HG03354 (cell line): ENCODE measurements around the gene ACTR2.
"Not testable (repeated sequence)": the region's sequence is repeated elsewhere in the genome, so short reads cannot be mapped to it uniquely, and the experiment has no call there.

Source experiments
- ATAC-seq: cut with Tn5 transposase; IDR thresholded peaks from one replicate; pipeline ENCODE4 v1.9.1; 2021; ENCODE audit warnings: mild to moderate bottlenecking; ENCODE audit not compliant: unreplicated experiment, poor library complexity, severe bottlenecking

Gene ACTR2

DNA sequence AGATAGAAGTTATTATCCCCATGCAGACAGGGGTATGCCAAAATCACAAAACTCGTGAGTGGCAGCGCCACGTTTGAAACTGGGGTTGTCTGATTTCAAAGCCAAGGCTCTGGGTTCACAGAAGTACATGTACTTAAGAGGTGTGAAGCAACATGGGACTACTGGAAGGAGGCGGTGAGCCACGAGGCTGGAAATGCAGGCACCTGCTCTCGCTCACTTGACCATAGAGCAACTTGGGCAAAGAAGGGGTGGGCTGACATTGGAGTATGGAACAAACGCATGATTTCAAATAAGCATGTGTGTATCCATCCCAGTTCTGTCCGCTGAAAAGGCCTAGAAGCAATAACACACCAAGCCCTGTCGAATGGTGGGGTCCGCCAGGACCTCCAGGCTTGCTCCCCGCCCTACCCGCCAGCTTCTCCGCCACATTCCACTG, 593 bp upstream of the ACTR2 start:
- ATAC-seq: peak; percentile 25

DNA sequence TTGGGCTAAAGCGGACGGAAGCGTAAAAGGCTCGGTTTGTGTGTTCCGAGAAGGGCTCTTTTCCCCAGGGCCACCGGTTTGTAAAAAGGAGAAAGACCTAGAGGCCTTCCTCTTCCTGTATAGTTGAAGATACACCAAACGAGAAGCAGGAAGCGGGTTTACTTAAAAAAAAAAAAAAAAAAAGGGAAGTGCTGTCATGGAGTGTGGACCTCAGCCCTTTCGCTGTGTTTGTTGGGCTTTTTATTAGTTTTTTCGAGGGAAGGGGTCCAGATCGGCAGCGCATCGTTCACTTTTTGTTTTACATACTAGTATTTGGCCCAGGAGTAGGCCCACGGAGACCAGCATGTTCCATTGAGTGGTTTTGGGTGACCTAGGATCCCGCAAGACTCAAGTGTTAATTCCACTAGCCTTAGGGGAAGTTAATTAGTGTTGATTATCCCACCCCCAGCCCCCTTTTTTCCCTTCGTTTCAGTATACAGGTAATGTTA, 676 bp downstream of the ACTR2 start:
- peak; percentile 51 for ATAC-seq

DNA sequence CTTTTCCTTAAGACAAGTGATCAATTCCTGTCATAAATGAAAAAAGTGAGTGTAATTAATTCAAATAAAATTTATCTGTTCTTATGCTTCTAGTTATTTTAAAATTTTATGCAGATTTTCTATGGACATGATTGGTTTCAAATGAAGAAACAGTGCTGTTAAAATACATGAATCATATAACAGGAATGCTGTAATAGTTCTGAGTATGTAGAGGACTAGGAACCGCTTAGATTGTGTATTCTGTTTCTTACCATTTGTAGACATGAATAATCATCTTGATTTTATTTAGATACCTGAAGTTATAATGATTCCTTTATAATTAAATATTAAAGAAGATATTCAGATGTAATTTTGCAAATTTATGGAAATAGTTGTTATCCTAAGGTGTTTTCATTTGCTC, 3.5 kb downstream of the ACTR2 start:
- no peak for ATAC-seq

DNA sequence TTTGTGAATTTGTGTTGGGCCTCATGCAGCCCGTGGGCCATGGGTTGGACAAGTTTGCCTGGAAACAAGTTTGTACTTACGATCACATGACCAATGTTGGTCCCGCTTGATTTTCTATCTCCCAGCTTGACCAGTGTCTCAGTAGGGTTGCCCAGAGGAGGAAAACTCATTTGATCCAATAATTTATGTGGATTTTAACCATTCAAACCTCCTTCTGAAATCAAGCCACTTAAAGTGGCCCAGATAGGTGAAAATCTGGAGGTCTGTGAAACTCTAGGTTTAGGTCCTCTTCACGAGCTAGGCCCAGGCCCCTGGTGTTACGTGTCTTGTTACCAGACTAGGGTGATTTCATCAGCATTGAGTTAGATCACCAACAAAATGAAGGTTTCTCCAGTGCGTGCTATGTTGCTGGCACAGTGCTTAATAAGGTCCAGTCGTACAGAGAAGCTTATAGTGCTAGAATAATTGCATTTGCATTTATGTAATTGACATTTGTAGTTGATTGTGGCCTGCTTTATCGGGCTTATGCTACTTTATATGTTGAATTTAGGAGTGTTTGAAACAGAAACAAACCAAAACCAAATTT, 4.4 kb downstream of the ACTR2 start:
- ATAC-seq: no peak

DNA sequence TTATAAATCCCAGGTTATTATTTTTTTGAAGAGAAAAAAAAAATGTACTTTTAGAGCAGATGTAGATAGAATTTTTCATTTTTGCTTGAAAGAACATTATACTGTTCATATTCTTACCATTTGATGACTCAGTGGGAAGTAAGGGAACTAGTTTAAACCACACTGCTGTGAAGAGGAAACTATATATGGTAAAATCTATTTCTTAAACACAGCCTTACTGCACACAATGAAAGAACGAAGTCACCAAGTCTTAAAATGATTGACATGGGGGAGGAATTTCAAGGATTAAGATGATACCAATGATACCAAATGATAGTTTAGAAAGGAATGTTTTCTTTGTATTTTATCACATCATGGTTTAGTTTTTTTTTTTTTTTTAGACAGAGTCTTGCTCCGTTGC, 5.0 kb downstream of the ACTR2 start:
- ATAC-seq: no peak

DNA sequence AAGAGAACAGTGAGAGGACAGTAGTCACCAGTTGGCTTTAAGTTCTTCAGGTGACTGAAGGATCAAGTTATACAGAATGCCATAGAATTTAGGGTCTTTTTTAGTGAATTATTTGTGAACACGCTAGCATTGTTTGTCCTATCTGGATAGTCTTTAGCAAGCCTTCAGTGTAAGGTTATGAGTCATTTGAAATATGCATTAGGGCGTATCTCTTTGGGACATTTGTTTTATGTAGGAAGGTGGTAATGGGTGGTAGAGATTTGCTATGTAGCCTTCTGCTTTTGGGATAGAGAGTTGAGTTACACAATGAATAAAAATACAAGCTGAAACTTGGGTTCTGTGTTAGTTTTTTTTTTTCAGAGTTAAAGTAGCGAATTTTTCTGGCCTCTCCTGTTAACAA, 13.0 kb downstream of the ACTR2 start:
- no peak for ATAC-seq

DNA sequence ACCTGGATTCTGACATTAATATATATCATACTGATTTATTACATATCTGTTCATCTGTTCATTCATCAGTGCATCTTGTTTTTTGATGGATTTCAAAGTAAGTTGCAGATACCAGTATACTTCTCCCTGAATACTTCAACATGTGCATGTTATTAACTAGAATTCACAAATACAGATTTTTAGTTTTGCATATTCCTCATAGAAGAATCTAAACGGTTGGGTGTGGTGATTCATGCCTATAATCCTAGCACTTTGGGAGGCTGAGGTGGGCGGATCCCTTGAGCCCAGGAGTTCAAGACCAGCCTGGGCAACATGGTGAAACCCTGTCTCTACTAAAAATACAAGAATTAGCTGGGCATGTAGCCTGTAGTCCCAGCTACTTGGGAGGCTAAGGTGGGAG, 16.8 kb downstream of the ACTR2 start:
- ATAC-seq: not testable (repeated sequence)

DNA sequence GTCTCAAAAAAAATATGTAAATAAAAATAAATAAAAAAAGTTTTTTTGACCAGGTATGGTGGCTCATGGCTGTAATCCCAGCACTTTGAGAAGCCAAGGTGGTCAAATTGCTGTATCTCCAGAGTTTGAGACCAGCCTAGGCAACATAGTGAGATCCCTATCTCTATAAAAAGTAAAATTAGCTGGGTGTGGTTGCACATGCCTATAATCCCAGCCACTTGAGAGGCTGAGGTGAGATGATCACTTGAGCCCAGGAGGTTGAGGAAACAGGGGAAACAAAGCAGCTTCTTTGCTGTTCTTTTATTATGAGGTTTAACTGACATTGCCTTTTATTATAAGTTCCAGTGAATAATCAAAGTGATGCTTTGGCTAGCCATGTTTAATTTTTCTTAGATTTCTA, 25.0 kb downstream of the ACTR2 start:
- ATAC-seq: no peak

DNA sequence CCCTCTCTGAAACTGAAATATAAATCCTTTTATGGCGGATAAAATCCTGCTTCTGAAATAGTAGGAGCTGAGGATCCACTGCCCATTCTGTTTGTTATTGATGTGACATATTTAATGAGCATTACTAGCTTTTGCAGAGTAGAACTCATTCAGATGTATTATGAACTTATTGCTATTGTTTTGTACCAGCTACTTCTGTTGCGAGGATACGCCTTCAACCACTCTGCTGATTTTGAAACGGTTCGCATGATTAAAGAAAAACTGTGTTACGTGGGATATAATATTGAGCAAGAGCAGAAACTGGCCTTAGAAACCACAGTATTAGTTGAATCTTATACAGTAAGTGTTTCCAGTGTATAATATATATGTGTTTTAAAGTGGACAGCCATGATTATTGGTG, 27.7 kb downstream of the ACTR2 start:
- no peak for ATAC-seq

DNA sequence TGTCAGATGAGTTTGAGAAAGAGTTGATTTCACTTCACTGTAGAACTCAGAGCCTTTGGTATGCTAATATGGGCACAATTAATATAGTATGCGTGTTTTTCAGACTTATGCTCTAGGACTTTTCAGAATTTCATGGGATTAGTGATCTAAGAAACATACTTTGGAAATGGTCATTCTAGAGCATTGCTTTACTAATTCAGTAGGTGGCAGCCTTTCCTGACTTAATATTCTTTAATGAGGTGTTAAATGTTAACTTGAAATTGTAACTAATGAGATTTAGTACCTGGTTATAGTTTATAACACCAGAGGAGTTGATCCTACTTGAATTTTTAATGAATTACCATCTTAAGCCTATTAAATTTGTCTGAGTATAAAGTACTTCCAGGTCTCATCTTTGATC, 28.4 kb downstream of the ACTR2 start:
- ATAC-seq: no peak

DNA sequence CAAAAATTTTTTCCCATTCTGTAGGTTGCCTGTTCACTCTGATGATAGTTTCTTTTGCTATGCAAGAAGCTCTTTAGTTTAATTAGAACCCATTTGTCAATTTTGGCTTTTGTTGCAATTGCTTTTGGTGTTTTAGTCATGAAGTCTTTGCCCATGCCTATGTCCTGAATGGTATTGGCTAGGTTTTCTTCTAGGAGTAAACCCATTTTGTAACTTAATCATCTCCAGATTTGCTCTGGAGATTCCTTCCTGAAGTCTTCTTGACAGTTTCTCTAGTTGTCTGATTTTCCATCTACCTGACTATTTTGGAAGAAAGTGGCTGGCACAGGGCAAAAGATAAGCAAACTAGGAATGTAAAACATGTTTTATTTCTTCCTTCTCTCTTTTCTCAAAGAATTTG, 30.2 kb downstream of the ACTR2 start:
- not testable (repeated sequence) for ATAC-seq

DNA sequence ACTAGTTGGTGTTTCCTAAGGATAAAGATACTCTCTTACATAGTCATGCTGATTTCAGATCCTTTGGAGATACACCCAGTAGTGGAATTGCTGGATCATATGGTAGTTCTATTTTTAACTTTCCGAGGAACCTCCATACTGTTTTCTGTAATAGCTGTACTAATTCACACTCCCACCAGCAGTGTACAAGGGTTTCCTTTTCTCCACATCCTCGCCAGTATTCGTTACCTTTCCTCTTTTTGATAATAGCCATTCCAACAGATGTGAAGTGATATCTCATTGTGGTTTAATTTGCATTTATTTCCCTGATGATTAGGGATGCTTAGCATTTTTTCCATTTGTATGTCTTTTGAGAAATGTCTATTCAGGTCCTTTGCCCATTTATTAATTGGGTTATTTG, 34.0 kb downstream of the ACTR2 start:
- ATAC-seq: no peak

DNA sequence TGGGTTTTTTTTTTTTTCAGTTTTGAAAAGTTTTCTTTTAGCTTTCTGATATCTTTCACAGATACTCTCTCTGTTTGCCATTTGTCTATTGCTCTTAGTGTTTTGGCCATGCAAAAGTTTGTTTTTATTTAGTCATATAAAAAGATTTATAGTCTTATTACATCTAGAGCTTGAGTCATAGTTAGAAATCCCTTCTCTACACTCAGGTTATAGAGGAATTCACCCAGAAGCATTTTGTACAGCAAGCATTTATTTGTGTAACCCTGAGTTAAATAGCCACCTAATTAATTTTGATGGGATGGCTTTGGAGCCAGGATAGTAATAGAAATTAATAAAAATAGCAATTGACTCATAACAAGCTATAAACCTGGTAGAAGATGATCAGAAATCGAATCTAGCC, 35.6 kb downstream of the ACTR2 start:
- ATAC-seq: no peak

DNA sequence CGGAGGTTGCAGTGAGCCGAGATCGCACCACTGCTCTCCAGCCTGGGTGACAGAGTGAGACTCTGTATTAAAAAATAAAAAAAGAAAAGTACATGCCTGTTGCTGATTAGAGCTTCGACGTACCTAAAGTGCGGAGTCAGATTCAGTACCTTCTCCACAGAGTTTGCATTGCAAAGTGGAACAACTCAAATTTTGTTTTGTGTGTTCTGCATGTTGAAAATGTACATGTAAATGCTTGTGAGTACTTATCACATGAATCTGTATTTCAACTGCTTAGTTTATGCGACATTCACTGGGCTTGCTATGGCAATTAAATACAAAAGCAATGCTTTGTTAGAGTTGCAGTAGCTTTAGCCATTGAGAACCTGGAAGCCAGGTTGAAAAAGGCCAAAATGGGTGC, 36.4 kb downstream of the ACTR2 start:
- ATAC-seq: no peak

DNA sequence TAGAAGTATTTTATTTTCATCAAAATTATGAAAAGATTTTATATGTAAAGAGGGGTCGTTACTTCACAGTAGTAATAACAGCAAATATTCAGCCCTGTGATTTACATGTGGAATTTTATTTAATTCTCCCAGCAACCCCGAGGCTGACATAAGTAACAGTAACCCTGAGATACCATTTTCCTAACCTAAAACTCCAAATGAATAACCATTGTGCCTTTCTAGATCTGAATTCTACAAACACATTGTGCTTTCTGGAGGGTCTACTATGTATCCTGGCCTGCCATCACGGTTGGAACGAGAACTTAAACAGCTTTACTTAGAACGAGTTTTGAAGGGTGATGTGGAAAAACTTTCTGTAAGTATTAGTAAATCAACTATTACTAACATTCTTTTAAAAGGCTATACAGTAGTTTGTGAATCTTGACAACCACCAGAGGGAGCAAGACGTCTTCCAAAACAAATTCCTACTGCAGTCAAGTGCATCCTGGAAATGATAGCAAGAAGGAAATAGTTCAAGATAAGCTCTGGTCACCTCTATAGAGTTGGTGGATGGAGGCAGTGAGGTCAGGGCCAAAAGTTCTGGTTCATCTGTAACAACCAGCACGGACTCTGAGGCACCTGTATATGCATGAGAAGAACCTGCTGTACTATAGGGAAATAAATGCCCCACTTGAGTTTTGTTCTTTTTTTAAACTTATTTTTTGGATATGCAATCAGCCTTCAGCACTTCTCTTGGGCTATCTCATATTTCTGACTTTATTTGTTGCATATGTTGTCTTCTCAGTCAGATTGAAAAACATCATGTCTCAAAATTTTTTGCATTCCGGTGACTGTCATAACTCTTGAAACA, 37.4 kb downstream of the ACTR2 start:
- ATAC-seq: no peak

DNA sequence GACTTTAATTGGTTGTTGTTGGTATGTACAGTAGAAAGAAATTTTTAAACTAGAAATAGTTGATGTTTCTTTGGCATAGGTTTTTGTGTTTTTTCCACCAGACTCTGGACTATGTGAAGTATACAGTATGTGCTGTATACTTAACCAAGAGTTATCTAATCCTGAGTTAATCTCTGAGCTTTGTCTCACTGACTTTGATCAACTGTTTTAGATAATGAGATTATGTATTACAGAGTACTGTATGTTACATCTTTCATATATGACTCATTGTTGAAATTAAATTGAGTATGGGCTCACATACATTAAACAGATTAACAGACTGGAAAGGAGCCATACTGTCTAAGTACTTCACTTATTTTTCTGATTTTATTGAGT, 38.0 kb downstream of the ACTR2 start:
- ATAC-seq: no peak

DNA sequence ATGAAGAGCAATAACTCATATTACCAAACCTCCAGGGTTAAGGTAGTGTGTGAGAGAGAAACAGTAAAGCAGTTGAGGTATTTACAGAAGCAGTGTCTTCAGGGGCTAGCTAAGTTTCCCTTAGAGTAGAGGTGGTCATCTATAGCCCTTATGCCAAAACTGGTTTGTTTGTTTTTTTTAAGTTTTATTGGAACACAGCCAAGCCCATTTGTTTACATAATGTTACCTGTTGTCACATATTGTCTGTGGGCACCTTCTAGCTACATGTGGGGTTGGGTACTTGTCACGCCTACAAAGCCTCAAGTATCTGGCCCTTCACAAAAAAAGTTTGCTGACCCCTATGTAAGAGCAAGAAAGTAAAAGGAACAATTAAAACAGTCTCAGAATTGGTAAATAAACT, 39.4 kb downstream of the ACTR2 start:
- ATAC-seq: no peak

DNA sequence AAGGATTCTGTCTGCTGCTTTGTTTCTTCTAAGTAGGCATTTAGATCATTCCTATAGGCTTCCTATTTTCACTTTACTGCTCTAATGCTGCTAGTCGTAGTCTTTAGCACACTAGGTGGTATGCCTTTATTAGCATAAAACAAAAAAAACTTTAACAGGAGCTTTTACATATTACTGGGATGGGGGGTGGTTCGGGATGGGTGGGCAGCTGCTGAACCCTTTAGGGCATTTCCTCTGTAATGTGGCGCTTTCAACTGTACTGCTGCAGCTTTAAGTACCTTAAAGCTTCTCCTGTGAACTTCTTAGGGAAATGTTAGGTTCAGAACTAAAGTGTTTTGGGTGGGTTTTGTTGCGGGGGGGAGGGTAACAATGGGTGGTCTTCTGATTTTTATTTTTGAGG, 41.3 kb downstream of the ACTR2 start:
- ATAC-seq: no peak

DNA sequence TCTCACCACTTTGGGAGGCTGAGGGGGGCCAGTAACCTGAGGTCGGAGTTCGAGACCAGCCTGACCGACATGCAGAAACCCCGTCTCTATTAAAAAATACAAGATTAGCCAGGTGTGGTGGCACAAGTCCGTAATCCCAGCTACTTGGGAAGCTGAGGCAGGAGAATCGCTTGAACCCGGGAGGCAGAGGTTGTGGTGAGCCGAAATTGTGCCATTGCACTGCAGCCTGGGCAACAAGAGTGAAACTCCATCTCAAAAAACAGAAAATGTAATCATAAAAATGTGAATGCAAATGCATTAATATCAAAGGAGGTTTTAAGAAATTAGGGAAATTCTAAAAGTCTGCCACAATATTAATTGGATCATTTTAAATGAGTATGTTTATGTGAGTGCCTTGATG, 45.7 kb downstream of the ACTR2 start:
- no peak for ATAC-seq

DNA sequence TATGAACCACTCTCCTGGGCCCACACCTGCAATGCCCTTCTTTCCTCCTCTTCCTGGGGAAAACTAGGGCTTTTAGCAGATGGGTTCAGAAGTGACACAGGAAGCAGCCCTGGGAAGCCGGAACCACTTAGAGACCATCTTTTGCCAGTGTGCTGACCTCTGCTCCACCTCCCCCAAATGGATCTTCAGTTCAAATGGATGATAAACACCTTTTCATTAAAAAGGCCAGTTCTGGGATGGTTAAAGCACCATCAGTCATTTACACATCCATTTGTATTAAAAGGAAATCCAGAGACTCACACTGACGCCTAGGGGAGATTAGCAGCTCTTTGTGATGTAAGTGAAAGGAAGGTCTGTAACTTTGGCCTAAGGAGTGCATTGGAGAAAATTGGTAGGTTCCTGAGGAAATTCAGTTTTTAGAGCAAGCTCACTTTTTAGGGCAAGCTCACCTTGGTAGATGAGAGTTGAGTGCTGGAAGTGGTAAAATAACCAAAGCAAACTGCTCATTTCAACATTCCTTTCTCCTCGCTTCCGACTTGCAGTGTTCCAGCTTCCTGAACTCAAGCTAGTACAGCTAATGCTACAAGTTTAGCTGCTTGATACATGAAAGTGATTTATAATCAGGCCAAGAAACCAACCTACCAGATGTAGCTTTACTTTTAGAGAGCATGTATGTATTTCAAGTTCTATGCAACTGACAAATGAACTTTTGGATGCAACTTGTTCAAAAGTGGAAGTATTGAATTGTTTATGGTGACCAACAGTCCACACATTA, 47.7 kb downstream of the ACTR2 start:
- no peak for ATAC-seq

DNA sequence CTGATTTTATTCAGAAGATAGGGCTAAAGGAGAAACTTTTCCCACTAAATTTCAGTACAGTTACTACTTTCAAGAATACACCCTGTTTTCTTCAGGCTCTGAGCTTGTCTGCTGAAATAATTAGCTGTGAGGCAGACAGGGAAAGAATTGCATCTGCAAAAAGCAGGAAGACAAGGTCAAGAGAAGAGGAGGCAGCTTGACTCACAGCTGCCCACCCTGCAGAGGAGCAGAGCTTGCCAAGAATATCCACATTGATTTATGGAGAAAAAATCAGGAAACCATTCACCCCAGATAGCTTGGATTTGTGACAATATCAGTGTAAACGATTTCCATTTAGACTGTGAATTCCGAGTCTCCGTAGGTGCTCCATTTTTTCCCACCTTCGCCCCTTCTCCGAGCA, 49.0 kb downstream of the ACTR2 start:
- ATAC-seq: no peak
